Brain microvascular endothelial cell (primary cell): ENCODE data around the gene TMEM51.

Experiments used
- DNase-seq: peaks from one replicate; pipeline ENCODE4 v3.0.0-alpha.2; 2020
- H3K27ac ChIP-seq: fragments of 250-450 bp; sonication (Bioruptor Pico); 2 replicates; pipeline ENCODE4 v1.5.1; 2020; ENCODE audit warnings: mild to moderate bottlenecking, moderate library complexity
- H3K27me3 ChIP-seq: fragments of 250-450 bp; sonication (Bioruptor Pico); replicated peaks from 2 replicates; pipeline ENCODE4 v1.5.1; 2020; ENCODE audit warnings: mild to moderate bottlenecking
- H3K36me3 ChIP-seq: fragments of 250-450 bp; sonication (Bioruptor Pico); replicated peaks from 2 replicates; pipeline ENCODE4 v1.5.1; 2020; ENCODE audit warnings: mild to moderate bottlenecking
- H3K4me3 ChIP-seq: 2 replicates; pipeline ENCODE4 v1.5.1; 2011; ENCODE audit warnings: low read depth, mild to moderate bottlenecking, control low read depth, low read length, moderate library complexity
- CTCF ChIP-seq: IDR thresholded peaks from 2 replicates; pipeline ENCODE4 v1.5.1; 2011; ENCODE audit warnings: low read depth, mild to moderate bottlenecking, moderate library complexity, low read length, control low read depth, inconsistent platforms; ENCODE audit errors: missing control alignments
- in situ Hi-C: cut with HindIII; loops from 2 replicates; pipeline ENCODE4 v1.10.0; 2017; ENCODE audit warnings: low sequenced_read_pairs, low pct_ligation_motif_present

Gene TMEM51

GRCh38 chr1:15210651-15211375 lies 57.3 kb downstream of the TMEM51 start:
- no peak overlapping the region for H3K27ac ChIP-seq
- H3K36me3 ChIP-seq: no peaks in the 10 kb centered on the region
- in situ Hi-C loops: no loop called here
- no peak for DNase-seq
- no peaks in the 10 kb centered on the region for H3K27me3 ChIP-seq
- no peak for TF ChIP-seq CTCF
- no peak overlapping the region for H3K4me3 ChIP-seq

- in situ Hi-C loops: no loop called here
- Histone ChIP-seq H3K36me3 (no peaks in the 10 kb centered on the region), H3K27me3 (no peaks in the 10 kb centered on the region), H3K27ac (no peak overlapping the region), H3K4me3 (no peak overlapping the region)
- no peak for TF ChIP-seq CTCF
- DNase-seq: no peak
Observed at GRCh38 chr1:15211424-15211823, 57.9 kb downstream of the TMEM51 start.

- Histone ChIP-seq H3K27ac (no peak overlapping the region), H3K4me3 (no peak overlapping the region), H3K36me3 (no peaks in the 10 kb centered on the region), H3K27me3 (no peaks in the 10 kb centered on the region)
- in situ Hi-C loops: no loop called here
- no peak for TF ChIP-seq CTCF
- no peak for DNase-seq
Observed at GRCh38 chr1:15212216-15212953, 58.8 kb downstream of the TMEM51 start.

- Histone ChIP-seq H3K36me3 (no peaks in the 10 kb centered on the region), H3K4me3 (no peak overlapping the region), H3K27me3 (no peaks in the 10 kb centered on the region), H3K27ac (no peak overlapping the region)
- in situ Hi-C loops: no loop called here
- no peak for DNase-seq
- no peak for TF ChIP-seq CTCF
Observed at GRCh38 chr1:15212954-15213291, 59.4 kb downstream of the TMEM51 start.

GRCh38 chr1:15213341-15213821 lies 59.8 kb downstream of the TMEM51 start:
- in situ Hi-C loops: no loop called here
- no peak for DNase-seq
- Histone ChIP-seq H3K27ac (no peak overlapping the region), H3K4me3 (no peak overlapping the region), H3K27me3 (no peaks in the 10 kb centered on the region), H3K36me3 (no peaks in the 10 kb centered on the region)
- TF ChIP-seq CTCF: no peak
